IPS DF 6.9 (cell line): ENCODE results near the gene MRAP2.
"Not testable (repeated sequence)": the region's sequence is repeated elsewhere in the genome, so short reads cannot be mapped to it uniquely, and the experiment has no call there.

Experiments used
- DNase-seq: peaks from one replicate; pipeline ENCODE4 v3.0.0-alpha.2; 2013; ENCODE audit warnings: low read depth, low spot score
- H3K27ac ChIP-seq: one replicate; pipeline ENCODE4 v1.5.1; 2013; ENCODE audit warnings: low read length, control low read depth
- H3K27me3 ChIP-seq: 2 replicates; pipeline ENCODE4 v1.6.1; 2013; ENCODE audit warnings: mild to moderate bottlenecking, low read length; ENCODE audit not compliant: control insufficient read depth, insufficient read depth
- H3K36me3 ChIP-seq: 2 replicates; pipeline ENCODE4 v1.6.1; 2013; ENCODE audit warnings: low read length; ENCODE audit not compliant: control insufficient read depth, insufficient read depth
- H3K4me1 ChIP-seq: 2 replicates; pipeline ENCODE4 v1.6.1; 2013; ENCODE audit warnings: low read length; ENCODE audit not compliant: control insufficient read depth, insufficient read depth
- H3K4me3 ChIP-seq: 2 replicates; pipeline ENCODE4 v1.5.1; 2013; ENCODE audit warnings: mild to moderate bottlenecking, low read length
- H3K9me3 ChIP-seq: 2 replicates; pipeline ENCODE4 v1.6.1; 2013; ENCODE audit warnings: low read length, inconsistent platforms; ENCODE audit not compliant: control insufficient read depth, insufficient read depth
- WGBS: extraction: QIAGEN DNeasy Blood & Tissue Kit; methylation state at CpG from one replicate; pipeline ENCODE4 v1.1.7; 2013; ENCODE audit warnings: mixed read lengths, missing lambda C conversion rate; ENCODE audit not compliant: insufficient read length, insufficient coverage; 5-methylcytosine and 5-hydroxymethylcytosine counted together

Gene MRAP2

GRCh38 chr6:84028350-84028749, 5.2 kb upstream of the MRAP2 start:
- no peak overlapping the region for H3K27ac ChIP-seq
- DNase-seq, result no peak
- no peaks in the 10 kb centered on the region for H3K4me1 ChIP-seq
- no peak overlapping the region for H3K4me3 ChIP-seq
- H3K27me3 ChIP-seq, result no peaks in the 10 kb centered on the region; the same call in 1 of the 2 replicates
- WGBS, result no CpG with 5 or more reads among the region's 1 CpG
- H3K9me3 ChIP-seq, result no peaks in the 10 kb centered on the region; the same call in 1 of the 2 replicates
- no peaks in the 10 kb centered on the region for H3K36me3 ChIP-seq

GRCh38 chr6:84032000-84032399, 1.6 kb upstream of the MRAP2 start:
- H3K36me3 ChIP-seq, DNase-seq, H3K27ac ChIP-seq, H3K4me1 ChIP-seq, H3K27me3 ChIP-seq, H3K4me3 ChIP-seq, H3K9me3 ChIP-seq: not testable (repeated sequence)
- no CpG with 5 or more reads among the region's 3 CpGs for WGBS

- peaks cover 6% of the 10 kb centered on the region; the same call in 1 of the 2 replicates for H3K36me3 ChIP-seq
- no CpG with 5 or more reads among the region's 6 CpGs for WGBS
- no peaks in the 10 kb centered on the region for H3K4me1 ChIP-seq
- H3K9me3 ChIP-seq, result peaks cover 2% of the 10 kb centered on the region; the same call in 1 of the 2 replicates
- DNase-seq, result no peak
- H3K27me3 ChIP-seq, result no peaks in the 10 kb centered on the region; the same call in 1 of the 2 replicates
- no peak overlapping the region for H3K4me3 ChIP-seq
- no peak overlapping the region for H3K27ac ChIP-seq
Observed at GRCh38 chr6:84035484-84035883, 1.9 kb downstream of the MRAP2 start.

GRCh38 chr6:84037425-84038089, 4.0 kb downstream of the MRAP2 start:
- Histone ChIP-seq H3K27ac (no peak overlapping the region), H3K9me3 (peaks cover 2% of the 10 kb centered on the region; the same call in 1 of the 2 replicates), H3K4me3 (no peak overlapping the region), H3K36me3 (peaks cover 6% of the 10 kb centered on the region; the same call in 1 of the 2 replicates), H3K27me3 (no peaks in the 10 kb centered on the region; the same call in 1 of the 2 replicates), H3K4me1 (no peaks in the 10 kb centered on the region)
- no peak for DNase-seq
- no CpG with 5 or more reads among the region's 24 CpGs for WGBS

GRCh38 chr6:84042603-84043002, 9.0 kb downstream of the MRAP2 start:
- WGBS, result no CpG with 5 or more reads among the region's 1 CpG

GRCh38 chr6:84043555-84043954, 10.0 kb downstream of the MRAP2 start:
- Histone ChIP-seq H3K9me3 (no peaks in the 10 kb centered on the region), H3K4me1 (no peaks in the 10 kb centered on the region), H3K36me3 (no peaks in the 10 kb centered on the region), H3K27me3 (no peaks in the 10 kb centered on the region), H3K27ac (no peak overlapping the region), H3K4me3 (no peak overlapping the region)
- no CpG with 5 or more reads among the region's 1 CpG for WGBS
- DNase-seq, result no peak

More at GRCh38 chr6:84042603-84043002, 9.0 kb downstream of the MRAP2 start:
- no peak overlapping the region for H3K4me3 ChIP-seq
- peaks cover 2% of the 10 kb centered on the region; the same call in 1 of the 2 replicates for H3K9me3 ChIP-seq
- no peaks in the 10 kb centered on the region for H3K27me3 ChIP-seq
- H3K27ac ChIP-seq, result no peak overlapping the region
- no peaks in the 10 kb centered on the region for H3K4me1 ChIP-seq
- H3K36me3 ChIP-seq, result peaks cover 5% of the 10 kb centered on the region; the same call in 1 of the 2 replicates
- DNase-seq, result no peak

- no peak for DNase-seq
- H3K27ac ChIP-seq, result no peak overlapping the region
- H3K4me1 ChIP-seq, result peaks cover under 1% of the 10 kb centered on the region; the same call in 1 of the 2 replicates
- H3K27me3 ChIP-seq, result no peaks in the 10 kb centered on the region
- H3K9me3 ChIP-seq, result no peaks in the 10 kb centered on the region
- no CpG with 5 or more reads among the region's 1 CpG for WGBS
- no peaks in the 10 kb centered on the region for H3K36me3 ChIP-seq
- H3K4me3 ChIP-seq, result no peak overlapping the region
Observed at GRCh38 chr6:84046755-84047154, 13.2 kb downstream of the MRAP2 start.

- Histone ChIP-seq H3K9me3 (no peaks in the 10 kb centered on the region), H3K4me1 (peaks cover 6% of the 10 kb centered on the region; the same call in 1 of the 2 replicates), H3K27me3 (no peaks in the 10 kb centered on the region), H3K36me3 (no peaks in the 10 kb centered on the region), H3K27ac (no peak overlapping the region), H3K4me3 (no peak overlapping the region)
- no peak for DNase-seq
- WGBS, result no CpG with 5 or more reads among the region's 5 CpGs
Observed at GRCh38 chr6:84048588-84048987, 15.0 kb downstream of the MRAP2 start.

GRCh38 chr6:84050408-84050807, 16.8 kb downstream of the MRAP2 start:
- no peak for DNase-seq
- Histone ChIP-seq H3K36me3 (no peaks in the 10 kb centered on the region), H3K4me1 (peaks cover 6% of the 10 kb centered on the region; the same call in 1 of the 2 replicates), H3K9me3 (no peaks in the 10 kb centered on the region), H3K4me3 (no peak overlapping the region), H3K27ac (no peak overlapping the region), H3K27me3 (no peaks in the 10 kb centered on the region)
- WGBS, result no CpG with 5 or more reads among the region's 5 CpGs

- Histone ChIP-seq H3K4me1 (peaks cover 6% of the 10 kb centered on the region; the same call in 1 of the 2 replicates), H3K4me3 (no peak overlapping the region), H3K9me3 (no peaks in the 10 kb centered on the region), H3K36me3 (no peaks in the 10 kb centered on the region), H3K27me3 (no peaks in the 10 kb centered on the region), H3K27ac (no peak overlapping the region)
- DNase-seq, result no peak
- no CpG with 5 or more reads among the region's 7 CpGs for WGBS
Observed at GRCh38 chr6:84052204-84052882, 18.8 kb downstream of the MRAP2 start.
